SH-SY5Y (cell line): ENCODE data around the gene XYLT1.

Experiments used
- GATA2 ChIP-seq: IDR thresholded peaks from 2 replicates; pipeline ENCODE4 v1.6.1; 2011; ENCODE audit warnings: mild to moderate bottlenecking, low read depth, low read length
- GATA3 ChIP-seq: IDR thresholded peaks from 2 replicates; pipeline ENCODE4 v1.6.1; 2011; ENCODE audit warnings: low read depth, mild to moderate bottlenecking, low read length, moderate library complexity

DNA sequence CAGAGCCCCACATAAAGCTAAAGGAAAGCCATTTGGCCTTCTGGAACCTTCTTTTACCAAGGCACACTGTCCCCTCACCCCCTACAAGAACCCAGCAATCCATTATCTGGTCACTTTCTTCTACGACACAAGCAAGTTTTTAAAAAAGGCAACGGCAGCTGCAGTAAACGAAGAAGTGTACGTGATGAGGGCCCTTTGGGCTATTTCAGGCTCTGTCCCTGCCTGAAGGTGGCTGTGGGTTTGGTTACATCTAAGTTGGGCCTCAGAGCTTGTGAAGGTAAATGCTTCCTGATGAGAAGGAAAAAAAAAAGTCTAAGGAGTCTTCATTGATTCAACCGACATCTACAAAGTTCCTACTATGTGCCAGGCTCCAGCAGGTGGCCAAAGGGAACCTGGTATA lies 35.4 kb downstream of the XYLT1 start:
- TF ChIP-seq GATA2 = no peak
- TF ChIP-seq GATA3 = no peak
